ENCODE data around the gene RAD51C. TPM values are rescaled to one million over a fixed set of nuclear protein-coding genes. Genes with fewer than 3 reads are reported as not detected.

RAD51C gene
- total and polyA plus RNA-seq, 9 of the 15 experiments (the other 6 are each of a cell fraction or from before 2014, with no cell fraction given): 93.9 to 341 (median 135) TPM

DNA sequence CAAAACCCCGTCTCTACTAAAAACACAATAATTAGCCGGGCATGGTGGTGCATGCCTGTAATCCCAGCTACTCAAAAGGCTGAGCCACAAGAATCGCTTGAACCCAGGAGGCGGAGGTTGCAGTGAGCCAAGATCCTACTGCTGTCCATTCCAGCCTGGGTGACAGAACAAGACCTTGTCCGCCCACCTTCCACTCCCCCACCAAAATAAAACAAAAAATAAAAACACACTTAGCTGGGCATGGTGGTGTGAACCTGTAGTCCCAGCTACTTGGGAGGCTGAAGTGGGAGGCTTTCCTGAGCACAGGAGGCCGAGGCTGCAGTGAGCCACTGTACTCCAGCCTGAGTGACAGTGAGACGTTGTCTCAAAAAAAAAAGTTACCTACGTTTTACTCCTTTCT is 66.5 kb downstream of the RAD51C start:
- peaks cover 8% of the 10 kb centered on the region; the same call in 1 of the 3 replicates for H3K79me2 ChIP-seq (ENCODE audit: control insufficient read depth, insufficient read depth, low read length)
- no peaks in the 10 kb centered on the region for H3K9me1 ChIP-seq (ENCODE audit: control insufficient read depth, insufficient read depth, low read length)
- H3K4me1 ChIP-seq (replicated peaks in 1 of 2; ENCODE audit: control insufficient read depth in 2 of 2, insufficient read depth in 2 of 2, low read length in 2 of 2): peaks cover 11 to 14% of the 10 kb centered on the region in 2 experiments
- ChIA-PET POLR2A (no interaction called here), CTCF (ENCODE audit: low intra/inter-chr PET ratio) (no interaction called here)
- H3K4me3 ChIP-seq: no peak overlapping the region
- TF ChIP-seq TAF15 (IDR thresholded peaks at IDR 0.05; ENCODE audit: low read depth, low read length) (no peak), FOSL1 (tag; conservative IDR thresholded peaks at IDR 0.05) (no peak), ZNF408 (CRISPR knock-in tag; IDR thresholded peaks at IDR 0.05; ENCODE audit: low read depth) (no peak), PHB (CRISPR knock-in tag; IDR thresholded peaks at IDR 0.05) (no peak), CXXC5 (CRISPR knock-in tag; IDR thresholded peaks at IDR 0.05) (no peak), FUS (optimal IDR thresholded peaks at IDR 0.05; ENCODE audit: low read depth, low read length) (no peak)
- TF ChIP-seq, protein P1, sequence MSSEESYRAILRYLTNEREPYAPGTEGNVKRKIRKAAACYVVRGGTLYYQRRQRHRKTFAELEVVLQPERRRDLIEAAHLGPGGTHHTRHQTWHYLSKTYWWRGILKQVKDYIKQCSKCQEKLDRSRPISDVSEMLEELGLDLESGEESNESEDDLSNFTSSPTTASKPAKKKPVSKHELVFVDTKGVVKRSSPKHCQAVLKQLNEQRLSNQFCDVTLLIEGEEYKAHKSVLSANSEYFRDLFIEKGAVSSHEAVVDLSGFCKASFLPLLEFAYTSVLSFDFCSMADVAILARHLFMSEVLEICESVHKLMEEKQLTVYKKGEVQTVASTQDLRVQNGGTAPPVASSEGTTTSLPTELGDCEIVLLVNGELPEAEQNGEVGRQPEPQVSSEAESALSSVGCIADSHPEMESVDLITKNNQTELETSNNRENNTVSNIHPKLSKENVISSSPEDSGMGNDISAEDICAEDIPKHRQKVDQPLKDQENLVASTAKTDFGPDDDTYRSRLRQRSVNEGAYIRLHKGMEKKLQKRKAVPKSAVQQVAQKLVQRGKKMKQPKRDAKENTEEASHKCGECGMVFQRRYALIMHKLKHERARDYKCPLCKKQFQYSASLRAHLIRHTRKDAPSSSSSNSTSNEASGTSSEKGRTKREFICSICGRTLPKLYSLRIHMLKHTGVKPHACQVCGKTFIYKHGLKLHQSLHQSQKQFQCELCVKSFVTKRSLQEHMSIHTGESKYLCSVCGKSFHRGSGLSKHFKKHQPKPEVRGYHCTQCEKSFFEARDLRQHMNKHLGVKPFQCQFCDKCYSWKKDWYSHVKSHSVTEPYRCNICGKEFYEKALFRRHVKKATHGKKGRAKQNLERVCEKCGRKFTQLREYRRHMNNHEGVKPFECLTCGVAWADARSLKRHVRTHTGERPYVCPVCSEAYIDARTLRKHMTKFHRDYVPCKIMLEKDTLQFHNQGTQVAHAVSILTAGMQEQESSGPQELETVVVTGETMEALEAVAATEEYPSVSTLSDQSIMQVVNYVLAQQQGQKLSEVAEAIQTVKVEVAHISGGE (CRISPR knock-in tag; IDR thresholded peaks at IDR 0.05): peak in 1 of 3 experiments; percentile 66; a peak in 2 of 6 replicates
- TF ChIP-seq, protein P2, sequence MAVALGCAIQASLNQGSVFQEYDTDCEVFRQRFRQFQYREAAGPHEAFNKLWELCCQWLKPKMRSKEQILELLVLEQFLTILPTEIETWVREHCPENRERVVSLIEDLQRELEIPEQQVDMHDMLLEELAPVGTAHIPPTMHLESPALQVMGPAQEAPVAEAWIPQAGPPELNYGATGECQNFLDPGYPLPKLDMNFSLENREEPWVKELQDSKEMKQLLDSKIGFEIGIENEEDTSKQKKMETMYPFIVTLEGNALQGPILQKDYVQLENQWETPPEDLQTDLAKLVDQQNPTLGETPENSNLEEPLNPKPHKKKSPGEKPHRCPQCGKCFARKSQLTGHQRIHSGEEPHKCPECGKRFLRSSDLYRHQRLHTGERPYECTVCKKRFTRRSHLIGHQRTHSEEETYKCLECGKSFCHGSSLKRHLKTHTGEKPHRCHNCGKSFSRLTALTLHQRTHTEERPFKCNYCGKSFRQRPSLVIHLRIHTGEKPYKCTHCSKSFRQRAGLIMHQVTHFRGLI (CRISPR knock-in tag; IDR thresholded peaks at IDR 0.05): no peak
- no peaks in the 10 kb centered on the region for H4K20me1 ChIP-seq (replicated peaks; ENCODE audit: control insufficient read depth, insufficient read depth, low read length)
- no peak for ATAC-seq
- WGBS (ENCODE audit: insufficient coverage, low coverage, missing lambda C conversion rate): 68% methylated on average over 8 of the region's 8 CpGs
- intact Hi-C loops (cut with micrococcal nuclease) (no loop called here), in situ Hi-C loops (cut with MboI) (no loop called here)
- no peak for FAIRE-seq
- no peaks in the 10 kb centered on the region for H3K36me3 ChIP-seq (ENCODE audit: control insufficient read depth, insufficient read depth, low read length)
- H3K9me3 ChIP-seq (replicated peaks; ENCODE audit: control insufficient read depth, insufficient read depth, low read depth, low read length): no peaks in the 10 kb centered on the region
- H3K4me2 ChIP-seq (ENCODE audit: insufficient read depth, low read length): no peak overlapping the region
- no peak overlapping the region for H3K9ac ChIP-seq (ENCODE audit: insufficient read depth in 1 of 2, low read depth in 2 of 2, low read length in 2 of 2)
- no peak overlapping the region for H3K27ac ChIP-seq (ENCODE audit: extremely low read depth, low read depth, low read length)
- BruUV-seq (replicated peaks): no TSS peak
- DNase-seq (ENCODE audit: extremely low read depth in 1 of 4, low spot score in 3 of 4): no peak
- H2AFZ ChIP-seq (ENCODE audit: low read depth, low read length): no peak overlapping the region
- H3K27me3 ChIP-seq (ENCODE audit: control insufficient read depth in 2 of 2, insufficient read depth in 2 of 2, low read length in 2 of 2): no peaks in the 10 kb centered on the region

Data from K562 (cell line).